Naive thymus-derived CD8-positive, alpha-beta T cell (primary cell): ENCODE data around the gene POLG2. TPM values are rescaled to one million over a fixed set of nuclear protein-coding genes. Genes with fewer than 3 reads are reported as not detected.
A peak's percentile ranks its signal among the peaks of the same experiment; 100 is the strongest.

Source experiments
- ATAC-seq, 2 donors: fragments of 150-1000 bp; cut with Tn5 transposase in 1 of 2; sonication (Bioruptor Pico), chemical (Tn5 transposase) in 1 of 2; 1 replicate in 1 of 2; 2 replicates in 1 of 2; pipeline ENCODE4 v1.10.0; 2021; ENCODE audit warnings: mild to moderate bottlenecking in 2 of 2, moderate library complexity in 2 of 2
- POLR2A ChIA-PET: fragments of 350-600 bp; sonication (Branson Sonifier 250); formaldehyde crosslinking; loops from one replicate; lab custom pipeline; 2021; ENCODE audit warnings: antibody characterized with exemption; lab: Charles Lee
- DNase-seq, 10 donors: peaks; one replicate each; pipeline versions ENCODE4 v3.0.0 to v3.0.0-alpha.2; 2020 to 2022
- H3K27ac Mint-ChIP-seq, 10 donors: one replicate each; pipeline ENCODE4 v1.8.0; 2020 to 2022; ENCODE audit warnings: mild to moderate bottlenecking in 10 of 10, mixed read lengths in 10 of 10, moderate library complexity in 4 of 10, inconsistent platforms in 1 of 10
- H3K27me3 Mint-ChIP-seq, 5 donors: one replicate each; pipeline ENCODE4 v1.8.0; 2021 to 2022; ENCODE audit warnings: mixed read lengths in 5 of 5
- H3K36me3 Mint-ChIP-seq, 3 donors: one replicate each; pipeline ENCODE4 v1.8.0; 2020 to 2022; ENCODE audit warnings: mixed read lengths in 3 of 3, mild to moderate bottlenecking in 2 of 3, inconsistent platforms in 1 of 3
- H3K4me1 Mint-ChIP-seq, 4 donors: one replicate each; pipeline ENCODE4 v1.8.0; 2021 to 2022; ENCODE audit warnings: mixed read lengths in 4 of 4
- H3K4me3 Mint-ChIP-seq, 10 donors: one replicate each; pipeline ENCODE4 v1.8.0; 2020 to 2022; ENCODE audit warnings: mild to moderate bottlenecking in 10 of 10, mixed read lengths in 10 of 10, moderate library complexity in 6 of 10, inconsistent platforms in 1 of 10
- H3K9me3 Mint-ChIP-seq, 9 donors: one replicate each; pipeline ENCODE4 v1.8.0; 2020 to 2022; ENCODE audit warnings: mixed read lengths in 9 of 9, mild to moderate bottlenecking in 3 of 9, inconsistent platforms in 1 of 9, moderate library complexity in 1 of 9
- polyA plus RNA-seq, 3 donors: library from polyadenylated mRNA; unstranded; fragments of 300-500 nt; fragmentation: Illumina TruSeq; gene quantifications; one replicate each; pipeline ENCODE4 v1.2.3, GENCODE V29; 2021
- total RNA-seq, 8 experiments: library from RNA in 2 of 8; stranded (reverse) in 2 of 8; gene quantifications; one replicate each; pipeline ENCODE4 v1.2.3 and lab custom pipeline; 2021 to 2026

Gene POLG2
- total and polyA plus RNA-seq, 5 experiments from 2014 or later, result 6.4 to 76.0 (median 8.6) TPM

- ATAC-seq (no peak), DNase-seq (no peak)
- Mint-ChIP-seq H3K27me3 (peaks cover 0 to 6% (median 0%) of the 10 kb centered on the region in 5 donors), H3K9me3 (peaks cover 0 to 6% (median 0%) of the 10 kb centered on the region in 9 donors), H3K4me1 (peaks cover 36 to 83% (median 69%) of the 10 kb centered on the region in 4 donors), H3K27ac (peak overlapping the region; percentile 99 to 100 (median 100)), H3K4me3 (peak overlapping the region; percentile 98 to 100 (median 100)), H3K36me3 (peaks cover 23 to 79% (median 54%) of the 10 kb centered on the region in 3 donors)
- POLR2A ChIA-PET, result interaction anchor here (0.5 to 4.9 kb wide), 33 partner anchors 8 to 807 kb away, joined by 3 to 233 read pairs (median 5); partner anchors contain the start of genes CCDC47, DDX42, ICAM2 and LIMD2
These were observed 8.0 kb upstream of the POLG2 start for GRCh38 chr17:64504769-64505339.

GRCh38 chr17:64503821-64504768 lies 7.2 kb upstream of the POLG2 start:
- Mint-ChIP-seq H3K27ac (peak overlapping the region; percentile 99 to 100 (median 100)), H3K36me3 (peaks cover 23 to 82% (median 54%) of the 10 kb centered on the region in 3 donors), H3K4me3 (peak overlapping the region; percentile 98 to 100 (median 100)), H3K27me3 (peaks cover 0 to 6% (median 0%) of the 10 kb centered on the region in 5 donors), H3K4me1 (peaks cover 37 to 85% (median 70%) of the 10 kb centered on the region in 4 donors), H3K9me3 (peaks cover 0 to 6% (median 0%) of the 10 kb centered on the region in 9 donors)
- DNase-seq (peak in 1 of 10 donors; percentile 3), ATAC-seq (no peak)
- POLR2A ChIA-PET, result interaction anchor here (1.2 to 4.9 kb wide), 7 partner anchors 7 to 483 kb away, joined by 5 to 233 read pairs (median 21); partner anchors contain the start of genes ICAM2, PECAM1, POLG2 and SMURF2

- peaks cover 0 to 6% (median 0%) of the 10 kb centered on the region in 5 donors for H3K27me3 Mint-ChIP-seq
- H3K9me3 Mint-ChIP-seq, result peaks cover 0 to 6% (median 0%) of the 10 kb centered on the region in 9 donors
- POLR2A ChIA-PET, result interaction anchor here (1.3 to 4.9 kb wide), 2 partner anchors 84 to 111 kb away, joined by 6 to 115 read pairs; partner anchors contain the start of gene PECAM1
- H3K27ac Mint-ChIP-seq, result peak overlapping the region in 9 of 10 donors; percentile 64 to 100 (median 89)
- peak overlapping the region; percentile 37 to 100 (median 60) for H3K4me3 Mint-ChIP-seq
- ATAC-seq, result no peak
- DNase-seq, result peak in 2 of 10 donors; percentile 11 to 12
- peaks cover 23 to 85% (median 54%) of the 10 kb centered on the region in 3 donors for H3K36me3 Mint-ChIP-seq
- peaks cover 38 to 85% (median 70%) of the 10 kb centered on the region in 4 donors for H3K4me1 Mint-ChIP-seq
These were observed 6.5 kb upstream of the POLG2 start for GRCh38 chr17:64503341-64503740.

GRCh38 chr17:64502809-64503208 lies 6.0 kb upstream of the POLG2 start:
- peaks cover 23 to 88% (median 54%) of the 10 kb centered on the region in 3 donors for H3K36me3 Mint-ChIP-seq
- H3K27me3 Mint-ChIP-seq, result peaks cover 0 to 6% (median 0%) of the 10 kb centered on the region in 5 donors
- DNase-seq, result peak in 1 of 10 donors; percentile 2
- peak overlapping the region in 9 of 10 donors; percentile 43 to 100 (median 57) for H3K4me3 Mint-ChIP-seq
- POLR2A ChIA-PET, result interaction anchor here (1.3 kb wide), 1 partner anchor 83 kb away, joined by 6 read pairs; no protein-coding TSS in a partner anchor
- H3K27ac Mint-ChIP-seq, result peak overlapping the region in 8 of 10 donors; percentile 37 to 100 (median 74)
- H3K9me3 Mint-ChIP-seq, result peaks cover 0 to 6% (median 0%) of the 10 kb centered on the region in 9 donors
- H3K4me1 Mint-ChIP-seq, result peaks cover 39 to 88% (median 69%) of the 10 kb centered on the region in 4 donors
- no peak for ATAC-seq

GRCh38 chr17:64502021-64502420 lies 5.2 kb upstream of the POLG2 start:
- Mint-ChIP-seq H3K36me3 (peaks cover 23 to 92% (median 54%) of the 10 kb centered on the region in 3 donors), H3K9me3 (peaks cover 0 to 6% (median 0%) of the 10 kb centered on the region in 9 donors), H3K27me3 (peaks cover 0 to 6% (median 0%) of the 10 kb centered on the region in 5 donors), H3K4me3 (peak overlapping the region in 6 of 10 donors; percentile 3 to 100 (median 9)), H3K4me1 (peaks cover 38 to 89% (median 73%) of the 10 kb centered on the region in 4 donors), H3K27ac (peak overlapping the region in 9 of 10 donors; percentile 57 to 100 (median 80))
- ATAC-seq (no peak), DNase-seq (peak in 3 of 10 donors; percentile 6 to 21 (median 20))
- POLR2A ChIA-PET, result no interaction called here

- no peak for ATAC-seq
- Mint-ChIP-seq H3K4me3 (peak overlapping the region in 6 of 10 donors; percentile 2 to 100 (median 6)), H3K27me3 (peaks cover 0 to 2% (median 0%) of the 10 kb centered on the region in 5 donors), H3K9me3 (peaks cover 0 to 5% (median 0%) of the 10 kb centered on the region in 9 donors), H3K36me3 (peaks cover 23 to 92% (median 54%) of the 10 kb centered on the region in 3 donors), H3K4me1 (peaks cover 46 to 98% (median 80%) of the 10 kb centered on the region in 4 donors), H3K27ac (peak overlapping the region; percentile 51 to 100 (median 79))
- peak in 3 of 10 donors; percentile 19 to 37 (median 24) for DNase-seq
- POLR2A ChIA-PET, result interaction anchor here (0.5 to 1.3 kb wide), 2 partner anchors 8 to 104 kb away, joined by 3 to 4 read pairs; no protein-coding TSS in a partner anchor
These were observed 4.3 kb upstream of the POLG2 start for GRCh38 chr17:64500862-64501765.

- no peaks in the 10 kb centered on the region for H3K27me3 Mint-ChIP-seq
- DNase-seq, result peak in 2 of 10 donors; percentile 18 to 26
- POLR2A ChIA-PET, result interaction anchor here (0.5 to 1.3 kb wide), 4 partner anchors 8 to 103 kb away, joined by 3 to 4 read pairs (median 3); no protein-coding TSS in a partner anchor
These were observed 3.6 kb upstream of the POLG2 start for GRCh38 chr17:64500487-64500859.

GRCh38 chr17:64499805-64500486 lies 3.1 kb upstream of the POLG2 start:
- DNase-seq, result peak in 3 of 10 donors; percentile 23 to 34 (median 28)
- Mint-ChIP-seq H3K36me3 (peaks cover 14 to 81% (median 45%) of the 10 kb centered on the region in 3 donors), H3K4me1 (peaks cover 43 to 95% (median 88%) of the 10 kb centered on the region in 4 donors), H3K4me3 (peak overlapping the region in 6 of 10 donors; percentile 1 to 100 (median 11)), H3K27me3 (no peaks in the 10 kb centered on the region), H3K27ac (peak overlapping the region in 8 of 10 donors; percentile 8 to 100 (median 58)), H3K9me3 (peaks cover 0 to 3% (median 0%) of the 10 kb centered on the region in 9 donors)
- POLR2A ChIA-PET, result interaction anchor here (0.5 to 1.0 kb wide), 4 partner anchors 30 to 846 kb away, joined by 3 read pairs; no protein-coding TSS in a partner anchor
- no peak for ATAC-seq

More at GRCh38 chr17:64500487-64500859, 3.6 kb upstream of the POLG2 start:
- Mint-ChIP-seq H3K4me1 (peaks cover 46 to 97% (median 86%) of the 10 kb centered on the region in 4 donors), H3K36me3 (peaks cover 18 to 87% (median 49%) of the 10 kb centered on the region in 3 donors), H3K27ac (peak overlapping the region in 8 of 10 donors; percentile 8 to 100 (median 56)), H3K9me3 (peaks cover 0 to 5% (median 0%) of the 10 kb centered on the region in 9 donors), H3K4me3 (peak overlapping the region in 4 of 10 donors; percentile 8 to 100 (median 20))
- ATAC-seq, result no peak

- Mint-ChIP-seq H3K9me3 (no peaks in the 10 kb centered on the region), H3K36me3 (peaks cover 8 to 77% (median 37%) of the 10 kb centered on the region in 3 donors), H3K4me3 (peak overlapping the region in 8 of 10 donors; percentile 9 to 100 (median 50)), H3K4me1 (peaks cover 48 to 95% (median 89%) of the 10 kb centered on the region in 4 donors), H3K27me3 (no peaks in the 10 kb centered on the region), H3K27ac (peak overlapping the region; percentile 58 to 99 (median 97))
- DNase-seq, result peak in 3 of 10 donors; percentile 22 to 32 (median 30)
- POLR2A ChIA-PET, result interaction anchor here (0.6 to 5.6 kb wide), 5 partner anchors 8 to 504 kb away, joined by 3 to 233 read pairs (median 4); partner anchors contain the start of genes CEP95, DDX5 and PECAM1
- no peak for ATAC-seq
These were observed 1.7 kb upstream of the POLG2 start for GRCh38 chr17:64498308-64499203.
